ENCODE results near the gene FBXL4. TPM values are rescaled to one million over a fixed set of nuclear protein-coding genes. Genes with fewer than 3 reads are reported as not detected.

Gene FBXL4
- total and polyA plus RNA-seq, 2 of the 8 experiments (the other 6 are each of a cell fraction or from before 2014, with no cell fraction given), result 6.9 to 13.8 TPM

- Histone ChIP-seq H3K27ac (ENCODE audit: low read depth, low read length) (no peak overlapping the region), H3K9ac (replicated peaks in 1 of 4; ENCODE audit: extremely low read depth in 1 of 4, low read depth in 3 of 4, low read length in 3 of 4) (no peak overlapping the region), H3K4ac (replicated peaks; ENCODE audit: insufficient read length, low read depth, low read length) (no peak overlapping the region), H2BK12ac (ENCODE audit: low read depth, low read length) (no peak overlapping the region), H4K5ac (ENCODE audit: insufficient read length, low read depth, low read length) (no peak overlapping the region), H3K23ac (ENCODE audit: insufficient read length) (no peak overlapping the region), H3K23me2 (ENCODE audit: low read depth, low read length) (peaks cover 8% of the 10 kb centered on the region), H3K4me1 (replicated peaks in 1 of 4; ENCODE audit: control insufficient read depth in 3 of 4, insufficient read depth in 4 of 4, low read length in 3 of 4) (peaks cover 0 to 5% (median 0%) of the 10 kb centered on the region in 4 experiments; a peak in 2 of 7 replicates), H4K20me1 (replicated peaks in 1 of 2; ENCODE audit: control insufficient read depth in 1 of 2, insufficient read depth in 2 of 2, low read length in 2 of 2) (no peaks in the 10 kb centered on the region), H3K79me1 (ENCODE audit: low read depth, low read length) (peaks cover 2% of the 10 kb centered on the region; the same call in 1 of the 2 replicates), H2BK20ac (ENCODE audit: low read length) (no peak overlapping the region), H3K4me3 (ENCODE audit: extremely low read depth in 1 of 4, insufficient read depth in 2 of 4, low read depth in 3 of 4, low read length in 4 of 4) (peak overlapping the region; percentile 72 to 87 (median 82); a peak in 6 of 8 replicates), H2BK120ac (replicated peaks; ENCODE audit: low read depth, low read length) (no peak overlapping the region), H3K79me2 (ENCODE audit: control insufficient read depth in 1 of 2, insufficient read depth in 2 of 2, low read length in 2 of 2) (peaks cover 0 to 55% of the 10 kb centered on the region in 2 experiments; a peak in 3 of 4 replicates), H3K56ac (replicated peaks; ENCODE audit: insufficient read length, low read depth, low read length) (no peak overlapping the region), H2AFZ (ENCODE audit: low read length) (no peak overlapping the region), H3K18ac (ENCODE audit: extremely low read depth, low read length) (no peak overlapping the region), H3K14ac (ENCODE audit: insufficient read length) (no peak overlapping the region), H3K9me3 (ENCODE audit: insufficient read depth in 2 of 2, low read depth in 1 of 2, low read length in 1 of 2) (0 out of 4 replicates have a peak, but pooled peaks cover 0 to 3% of the 10 kb centered on the region in 2 experiments), H4K8ac (ENCODE audit: extremely low read depth, insufficient read depth, low read length) (no peak overlapping the region), H3K27me3 (replicated peaks in 1 of 4; ENCODE audit: control insufficient read depth in 3 of 4, extremely low read depth in 1 of 4, insufficient read depth in 3 of 4, low read length in 3 of 4) (no peaks in the 10 kb centered on the region), H3K36me3 (ENCODE audit: control insufficient read depth in 2 of 4, insufficient read depth in 4 of 4, low read length in 3 of 4) (no peaks in the 10 kb centered on the region), H2AK5ac (ENCODE audit: low read depth, low read length) (no peak overlapping the region), H2BK15ac (ENCODE audit: low read length) (no peak overlapping the region), H4K91ac (replicated peaks; ENCODE audit: insufficient read length, low read length) (no peak overlapping the region), H2BK5ac (ENCODE audit: low read depth, low read length) (no peak overlapping the region), H3K4me2 (ENCODE audit: insufficient read depth in 1 of 2, low read depth in 2 of 2, low read length in 2 of 2) (peak overlapping the region; percentile 83 to 88)
- FAIRE-seq, result no peak
- TF ChIP-seq TEAD4 (IDR thresholded peaks at IDR 0.05; ENCODE audit: low read depth, low read length), result no peak
- no peak for TF ChIP-seq BACH1 (IDR thresholded peaks at IDR 0.05; ENCODE audit: low read length)
- TF ChIP-seq TBP (IDR thresholded peaks at IDR 0.05; ENCODE audit: low read depth, low read length), result no peak
- TF ChIP-seq FOSL1 (IDR thresholded peaks at IDR 0.05; ENCODE audit: insufficient read depth, low read depth, low read length), result no peak
- no peak for TF ChIP-seq TAF7 (optimal IDR thresholded peaks at IDR 0.05; ENCODE audit: borderline replicate concordance, low read depth, low read length)
- TF ChIP-seq USF2 (IDR thresholded peaks at IDR 0.05; ENCODE audit: low read length), result no peak
- no peak for TF ChIP-seq SIX5 (IDR thresholded peaks at IDR 0.05; ENCODE audit: low read depth, low read length)
- no peak for TF ChIP-seq ATF3 (IDR thresholded peaks at IDR 0.05; ENCODE audit: insufficient read depth, low read depth, low read length)
- POLR2A ChIA-PET (ENCODE audit: partially characterized antibody), result no interaction called here
- WGBS, 2 experiments (ENCODE audit: extremely low coverage in 1 of 2, insufficient coverage in 1 of 2, insufficient read length in 1 of 2, insufficient replicate concordance in 2 of 2, low coverage in 1 of 2, low lambda C conversion rate in 2 of 2, missing lambda C conversion rate in 1 of 2), result 89% methylated on average over 10 of the region's 10 CpGs; no CpG with 5 or more reads in 1 of the 2 experiments
- DNase-seq (ENCODE audit: low read depth in 1 of 2, low spot score in 2 of 2), result no peak
- CTCF ChIA-PET (ENCODE audit: partially characterized antibody), result interaction anchor here (0.9 kb wide), 1 partner anchor 15 kb away, joined by 3 read pairs; no protein-coding TSS in a partner anchor
Measured at GRCh38 chr6:98946266-98946878, 1.4 kb downstream of the FBXL4 start.

Data from H1 (cell line).